Duodenal mucosa (tissue), 2 donors: Measurements from ENCODE around the gene FGFR3.

Experiments used
- H3K27ac ChIP-seq: one replicate; pipeline ENCODE4 v1.7.0; 2013; ENCODE audit warnings: low read depth, low read length
- H3K27me3 ChIP-seq, 2 donors: one replicate each; pipeline ENCODE4 v1.7.0; 2013; ENCODE audit warnings: low read length in 2 of 2, control low read depth in 1 of 2; ENCODE audit not compliant: insufficient read depth in 2 of 2, control insufficient read depth in 1 of 2
- H3K36me3 ChIP-seq, 2 donors: one replicate each; pipeline ENCODE4 v1.7.0; 2013; ENCODE audit warnings: low read length in 2 of 2, control low read depth in 1 of 2; ENCODE audit not compliant: insufficient read depth in 2 of 2, control insufficient read depth in 1 of 2
- H3K4me1 ChIP-seq, 2 donors: one replicate each; pipeline ENCODE4 v1.7.0; 2013; ENCODE audit warnings: low read length in 2 of 2, control low read depth in 1 of 2; ENCODE audit not compliant: insufficient read depth in 2 of 2, control insufficient read depth in 1 of 2
- H3K4me3 ChIP-seq, 2 donors: one replicate each; pipeline ENCODE4 v1.7.0; 2013; ENCODE audit warnings: low read length in 2 of 2, low read depth in 1 of 2
- H3K9ac ChIP-seq, 2 donors: one replicate each; pipeline ENCODE4 v1.7.0; 2013; ENCODE audit warnings: low read length in 2 of 2, low read depth in 1 of 2
- H3K9me3 ChIP-seq, 2 donors: one replicate each; pipeline ENCODE4 v1.7.0; 2013; ENCODE audit warnings: low read length in 2 of 2, control low read depth in 1 of 2; ENCODE audit not compliant: control insufficient read depth in 1 of 2

Gene FGFR3

GRCh38 chr4:1749370-1749769, 43.7 kb upstream of the FGFR3 start:
- no peaks in the 10 kb centered on the region for H3K27me3 ChIP-seq
- no peak overlapping the region for H3K4me3 ChIP-seq
- H3K9ac ChIP-seq: no peak overlapping the region
- H3K36me3 ChIP-seq: peaks cover under 1 to 4% of the 10 kb centered on the region in 2 donors
- H3K27ac ChIP-seq: no peak overlapping the region
- peaks cover 10 to 17% of the 10 kb centered on the region in 2 donors for H3K4me1 ChIP-seq
- no peaks in the 10 kb centered on the region for H3K9me3 ChIP-seq

- Histone ChIP-seq H3K9me3 (no peaks in the 10 kb centered on the region), H3K9ac (no peak overlapping the region), H3K27ac (no peak overlapping the region), H3K27me3 (no peaks in the 10 kb centered on the region), H3K4me3 (no peak overlapping the region), H3K4me1 (peaks cover 10 to 17% of the 10 kb centered on the region in 2 donors), H3K36me3 (peaks cover 0 to 4% of the 10 kb centered on the region in 2 donors)
Measured at GRCh38 chr4:1749826-1750225, 43.3 kb upstream of the FGFR3 start.

- peaks cover 10 to 17% of the 10 kb centered on the region in 2 donors for H3K4me1 ChIP-seq
- no peaks in the 10 kb centered on the region for H3K9me3 ChIP-seq
- no peaks in the 10 kb centered on the region for H3K36me3 ChIP-seq
- no peak overlapping the region for H3K27ac ChIP-seq
- no peak overlapping the region for H3K9ac ChIP-seq
- H3K27me3 ChIP-seq: no peaks in the 10 kb centered on the region
- no peak overlapping the region for H3K4me3 ChIP-seq
Measured at GRCh38 chr4:1750381-1751154, 42.5 kb upstream of the FGFR3 start.

- no peak overlapping the region for H3K27ac ChIP-seq
- H3K4me3 ChIP-seq: no peak overlapping the region
- H3K27me3 ChIP-seq: no peaks in the 10 kb centered on the region
- no peaks in the 10 kb centered on the region for H3K9me3 ChIP-seq
- H3K4me1 ChIP-seq: peaks cover 10 to 17% of the 10 kb centered on the region in 2 donors
- H3K36me3 ChIP-seq: no peaks in the 10 kb centered on the region
- H3K9ac ChIP-seq: no peak overlapping the region
Measured at GRCh38 chr4:1751155-1751918, 41.8 kb upstream of the FGFR3 start.

- H3K4me3 ChIP-seq: no peak overlapping the region
- peaks cover 10 to 17% of the 10 kb centered on the region in 2 donors for H3K4me1 ChIP-seq
- no peaks in the 10 kb centered on the region for H3K36me3 ChIP-seq
- peak overlapping the region in 1 of 2 donors; percentile 18 for H3K9ac ChIP-seq
- no peaks in the 10 kb centered on the region for H3K9me3 ChIP-seq
- no peaks in the 10 kb centered on the region for H3K27me3 ChIP-seq
- no peak overlapping the region for H3K27ac ChIP-seq
Measured at GRCh38 chr4:1751919-1752283, 41.2 kb upstream of the FGFR3 start.

- Histone ChIP-seq H3K9me3 (no peaks in the 10 kb centered on the region), H3K4me1 (peaks cover 10 to 17% of the 10 kb centered on the region in 2 donors), H3K36me3 (no peaks in the 10 kb centered on the region), H3K27ac (no peak overlapping the region), H3K27me3 (no peaks in the 10 kb centered on the region), H3K9ac (peak overlapping the region in 1 of 2 donors; percentile 18), H3K4me3 (peak overlapping the region in 1 of 2 donors; percentile 15)
Measured at GRCh38 chr4:1752284-1753041, 40.6 kb upstream of the FGFR3 start.

GRCh38 chr4:1753294-1753696, 39.8 kb upstream of the FGFR3 start:
- Histone ChIP-seq H3K9me3 (no peaks in the 10 kb centered on the region), H3K4me1 (peaks cover 10 to 17% of the 10 kb centered on the region in 2 donors), H3K9ac (no peak overlapping the region), H3K4me3 (no peak overlapping the region), H3K27ac (no peak overlapping the region), H3K27me3 (no peaks in the 10 kb centered on the region), H3K36me3 (no peaks in the 10 kb centered on the region)

- Histone ChIP-seq H3K27ac (no peak overlapping the region), H3K36me3 (no peaks in the 10 kb centered on the region), H3K4me3 (no peak overlapping the region), H3K9ac (no peak overlapping the region), H3K27me3 (no peaks in the 10 kb centered on the region), H3K4me1 (peaks cover 7 to 14% of the 10 kb centered on the region in 2 donors), H3K9me3 (no peaks in the 10 kb centered on the region)
Measured at GRCh38 chr4:1753697-1754311, 39.3 kb upstream of the FGFR3 start.

GRCh38 chr4:1754336-1754735, 38.8 kb upstream of the FGFR3 start:
- H3K27ac ChIP-seq: no peak overlapping the region
- H3K27me3 ChIP-seq: no peaks in the 10 kb centered on the region
- H3K4me3 ChIP-seq: no peak overlapping the region
- no peaks in the 10 kb centered on the region for H3K36me3 ChIP-seq
- no peaks in the 10 kb centered on the region for H3K9me3 ChIP-seq
- no peak overlapping the region for H3K9ac ChIP-seq
- H3K4me1 ChIP-seq: peaks cover 7 to 14% of the 10 kb centered on the region in 2 donors
